HL-60/S4 (cell line): ENCODE data around the gene PTGDS.
"Not testable (repeated sequence)": the region's sequence is repeated elsewhere in the genome, so short reads cannot be mapped to it uniquely, and the experiment has no call there.

Experiments
- in situ Hi-C: fragments of 300-500 bp; cut with MboI; formaldehyde crosslinking; loops from 2 replicates; pipeline ENCODE4 v1.14.3; 2022; ENCODE audit warnings: low sequenced_read_pairs

Gene PTGDS

DNA sequence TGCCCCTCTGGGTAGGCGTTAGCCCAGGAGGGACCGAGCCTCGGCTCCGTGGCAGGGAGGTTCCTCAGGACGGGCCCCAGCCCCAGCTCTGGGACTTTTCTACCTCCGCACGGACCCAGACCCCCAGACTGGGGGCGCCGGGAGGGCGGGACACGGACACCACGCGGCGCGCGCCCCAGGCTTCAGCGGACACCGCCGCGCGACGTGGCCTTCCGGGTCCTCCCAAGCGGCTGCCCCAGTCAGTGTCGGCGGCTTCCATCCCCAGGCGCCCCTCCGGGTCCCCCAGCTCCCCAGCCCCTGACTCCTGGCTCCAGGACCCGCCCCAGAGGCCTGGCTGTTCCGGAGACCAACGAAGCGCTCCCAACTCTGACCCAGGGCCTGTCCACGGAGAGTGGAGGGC is 8.5 kb downstream of the PTGDS start:
- in situ Hi-C loops: no loop called here

DNA sequence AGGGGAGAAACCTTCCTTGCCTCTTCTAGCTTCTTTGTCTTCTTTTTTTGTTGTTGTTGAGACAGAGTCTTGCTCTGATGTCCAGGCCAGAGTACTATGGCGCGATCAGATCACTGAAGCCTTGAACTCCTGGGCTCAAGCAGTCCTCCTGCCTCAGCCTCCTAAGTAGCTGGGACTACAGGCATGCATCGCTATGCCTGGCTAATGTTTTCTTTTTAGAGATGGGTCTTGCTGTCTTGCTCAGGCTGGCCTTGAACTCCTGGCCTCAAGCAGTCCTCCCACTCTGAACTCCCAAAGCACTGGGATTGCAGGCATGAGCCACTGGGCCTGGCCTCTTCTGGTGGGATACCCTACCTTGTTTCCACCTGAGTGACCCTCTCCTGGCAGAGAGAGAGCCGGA is 11.6 kb downstream of the PTGDS start:
- in situ Hi-C loops: no loop called here

DNA sequence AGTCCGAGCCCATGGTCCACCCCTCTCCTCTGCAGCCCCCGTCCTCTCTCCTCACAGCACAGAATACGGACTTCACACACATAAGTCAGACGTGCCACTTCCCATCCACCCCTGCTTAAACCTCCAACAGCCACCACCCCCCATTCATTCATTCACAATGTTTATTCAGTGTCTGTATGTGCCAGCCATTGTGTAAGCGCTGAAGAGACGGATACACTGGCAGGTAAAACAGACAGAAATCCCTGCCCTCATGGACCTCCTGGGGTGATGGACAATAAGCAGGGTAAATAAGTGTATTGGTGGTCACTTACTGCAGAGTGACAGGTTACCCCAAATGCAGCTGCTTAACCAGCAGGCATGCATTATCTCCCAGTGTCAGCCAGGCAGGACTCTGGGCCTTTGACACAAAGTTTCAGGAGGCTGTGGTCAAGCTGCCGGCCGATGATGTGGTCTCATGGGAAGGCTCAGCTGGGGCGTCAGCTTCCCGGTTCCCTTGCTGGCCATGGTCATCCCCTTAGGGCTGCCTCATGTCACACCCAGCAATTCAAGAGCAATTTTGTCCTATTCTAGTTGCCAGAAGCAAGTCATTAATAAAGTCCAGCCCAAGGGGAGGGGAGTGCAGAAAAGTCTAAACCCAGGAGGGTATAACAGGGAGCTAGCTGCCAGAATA is 13.1 kb downstream of the PTGDS start:
- in situ Hi-C loops: no loop called here

DNA sequence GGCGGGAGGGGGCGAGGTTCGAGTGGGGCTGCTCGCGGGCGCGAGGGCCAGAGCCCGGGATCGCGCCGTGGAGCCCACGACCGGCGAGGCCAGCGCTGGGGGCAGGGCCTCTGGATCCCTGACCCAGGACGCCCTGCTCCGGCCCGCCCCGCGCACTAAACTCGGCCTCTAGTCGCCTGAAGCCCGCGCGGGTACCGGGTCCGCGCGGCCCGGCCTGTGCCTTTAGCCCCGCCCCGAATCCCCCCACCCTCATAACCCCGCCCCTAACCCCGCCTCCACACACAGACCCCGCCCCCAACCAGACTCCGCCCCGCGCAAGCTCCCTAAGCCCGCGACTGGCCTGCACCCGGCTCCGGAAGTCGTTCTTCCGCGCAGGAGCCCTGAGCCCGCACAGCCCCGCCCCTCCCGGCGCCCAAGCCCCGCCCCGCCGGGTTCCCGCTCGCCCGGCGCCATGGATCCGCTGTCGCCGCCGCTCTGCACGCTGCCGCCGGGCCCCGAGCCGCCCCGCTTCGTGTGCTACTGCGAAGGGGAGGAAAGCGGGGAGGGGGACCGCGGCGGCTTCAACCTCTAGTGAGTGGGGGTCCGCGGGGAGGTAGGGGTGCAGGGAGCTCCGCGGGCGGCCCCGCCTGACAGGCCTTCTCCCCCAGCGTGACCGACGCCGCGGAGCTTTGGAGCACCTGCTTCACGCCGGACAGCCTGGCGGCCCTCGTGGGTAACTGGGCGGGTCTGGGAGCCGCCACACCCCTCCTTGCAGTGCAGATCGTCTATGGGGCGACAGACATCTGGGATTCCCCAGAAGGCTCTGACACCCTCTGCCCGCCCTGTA is 14.9 kb downstream of the PTGDS start, which contains the start of gene PAXX:
Gene PAXX (plus strand): TSS at position 430 of the 826 bp plus-strand sequence. CDS start 22 bp downstream, at position 452.
- in situ Hi-C loops: no loop called here

DNA sequence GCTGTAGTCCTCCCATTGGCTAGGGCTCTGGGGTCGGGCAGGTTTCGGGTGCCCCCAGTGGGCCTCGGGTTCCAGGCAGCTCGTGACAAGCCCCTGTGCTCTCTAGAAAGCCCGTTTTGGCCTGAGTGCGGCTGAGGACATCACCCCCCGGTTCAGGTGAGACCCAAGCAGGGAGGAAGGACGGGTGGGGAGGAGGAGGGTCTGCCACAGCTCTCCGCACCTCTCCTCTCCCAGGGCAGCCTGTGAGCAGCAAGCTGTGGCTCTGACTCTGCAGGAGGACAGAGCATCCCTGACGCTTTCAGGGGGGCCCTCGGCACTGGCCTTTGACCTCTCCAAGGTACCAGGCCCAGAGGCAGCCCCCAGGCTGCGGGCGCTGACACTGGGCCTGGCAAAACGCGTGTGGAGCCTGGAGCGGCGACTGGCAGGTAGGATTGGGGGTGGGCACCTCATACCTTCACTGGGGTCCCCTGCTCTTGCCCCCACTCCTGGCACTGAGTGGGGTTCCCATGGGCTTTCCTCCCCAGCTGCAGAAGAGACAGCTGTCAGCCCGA is 15.6 kb downstream of the PTGDS start:
- in situ Hi-C loops: no loop called here

DNA sequence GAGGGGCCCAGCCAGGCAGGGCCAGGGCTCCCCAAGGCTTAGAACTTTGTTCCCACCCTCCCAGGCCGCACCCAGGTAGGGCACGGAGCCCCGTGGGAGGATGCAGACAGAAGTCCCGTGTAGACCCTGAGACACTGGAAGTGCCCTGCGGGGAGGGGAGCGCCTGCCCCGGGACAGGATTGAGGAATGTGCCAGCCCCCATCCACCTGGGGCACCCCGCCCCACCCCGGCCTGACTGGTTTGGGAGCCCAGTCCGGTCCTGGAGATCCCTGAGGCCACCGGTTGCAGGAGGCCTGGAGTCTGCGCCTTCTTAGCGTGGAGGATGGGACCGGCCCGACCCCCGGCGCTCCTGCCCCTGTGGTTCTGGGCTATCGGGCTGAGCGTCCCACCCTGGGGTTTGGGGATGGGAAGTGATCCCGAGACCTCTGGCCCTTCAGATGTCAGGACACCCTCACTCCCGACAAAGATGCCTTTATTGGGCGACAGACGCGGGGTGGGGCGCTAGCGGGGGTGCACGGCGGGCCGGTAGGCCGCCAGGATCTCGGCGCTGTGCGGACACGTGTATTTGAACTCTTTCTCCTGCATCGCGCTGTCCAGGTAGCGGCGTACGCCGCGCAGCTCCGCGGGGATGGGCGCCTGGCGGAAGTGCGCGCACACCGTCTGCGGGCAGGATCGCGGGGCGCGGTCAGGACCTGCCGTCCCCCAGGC is 17.0 kb downstream of the PTGDS start:
- in situ Hi-C loops: no loop called here

DNA sequence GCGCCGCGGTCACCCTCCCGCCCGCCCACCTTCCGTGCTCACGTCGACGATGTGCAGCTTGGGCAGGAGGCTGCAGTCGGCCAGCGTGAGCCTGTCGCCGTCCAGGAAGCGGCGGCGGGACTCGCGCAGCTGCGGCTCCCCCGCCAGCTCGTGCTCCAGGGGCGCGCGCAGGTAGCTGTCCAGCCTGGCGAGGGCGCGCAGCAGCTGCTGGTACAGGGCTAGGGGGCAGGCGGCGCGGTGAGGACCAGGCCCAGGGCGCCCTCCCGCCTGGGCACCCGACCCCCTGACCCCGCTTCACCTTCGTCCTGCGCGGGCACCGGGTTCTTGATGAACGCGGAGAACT is 17.6 kb downstream of the PTGDS start:
- in situ Hi-C loops: no loop called here

DNA sequence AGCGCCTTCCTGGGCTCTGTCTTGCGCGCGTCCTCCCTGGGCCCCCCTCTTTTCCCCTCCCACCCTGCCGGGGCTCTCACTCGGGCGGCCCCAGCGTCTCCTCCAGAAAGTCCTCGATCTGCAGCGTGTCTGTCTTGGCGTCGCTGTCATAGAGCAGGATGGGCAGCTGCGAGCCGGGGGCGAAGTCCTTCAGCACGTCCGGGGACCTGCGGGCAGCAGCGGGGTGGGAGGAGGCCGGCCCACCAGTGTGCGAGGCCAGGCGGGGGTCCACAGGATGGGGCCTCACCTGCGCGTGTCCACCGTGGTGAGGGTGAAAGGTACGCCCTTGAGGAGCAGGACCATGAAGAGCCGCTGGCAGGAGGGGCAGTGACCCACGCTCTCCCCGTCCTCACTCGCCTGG is 18.1 kb downstream of the PTGDS start:
- in situ Hi-C loops: no loop called here

DNA sequence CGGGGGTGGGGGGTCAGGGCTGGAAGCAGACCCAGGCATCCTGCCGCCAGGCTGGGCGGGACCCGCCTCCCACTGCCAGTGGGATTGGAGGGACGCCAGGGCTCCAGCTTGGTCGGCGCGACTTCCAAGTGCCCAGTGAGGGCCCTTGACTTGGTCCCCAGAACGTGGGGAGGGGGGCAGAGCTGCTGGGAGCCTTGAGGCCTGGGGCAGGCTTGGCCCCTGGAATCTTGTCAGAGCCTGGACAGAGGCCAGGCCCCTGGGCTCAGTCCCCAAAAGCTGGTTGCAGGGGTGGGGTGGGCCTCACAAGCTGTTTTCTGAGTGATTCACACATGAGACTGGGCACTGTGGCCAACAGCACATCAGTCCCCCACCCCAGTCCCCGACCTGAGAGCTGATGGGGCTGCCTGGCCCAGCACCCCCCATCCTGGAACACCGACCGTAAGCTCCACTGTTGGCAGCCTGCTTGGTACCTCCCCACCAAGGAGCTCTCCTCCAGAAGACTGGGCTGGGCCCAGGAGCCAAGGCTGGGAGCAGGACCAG is 18.5 kb downstream of the PTGDS start:
- in situ Hi-C loops: no loop called here

DNA sequence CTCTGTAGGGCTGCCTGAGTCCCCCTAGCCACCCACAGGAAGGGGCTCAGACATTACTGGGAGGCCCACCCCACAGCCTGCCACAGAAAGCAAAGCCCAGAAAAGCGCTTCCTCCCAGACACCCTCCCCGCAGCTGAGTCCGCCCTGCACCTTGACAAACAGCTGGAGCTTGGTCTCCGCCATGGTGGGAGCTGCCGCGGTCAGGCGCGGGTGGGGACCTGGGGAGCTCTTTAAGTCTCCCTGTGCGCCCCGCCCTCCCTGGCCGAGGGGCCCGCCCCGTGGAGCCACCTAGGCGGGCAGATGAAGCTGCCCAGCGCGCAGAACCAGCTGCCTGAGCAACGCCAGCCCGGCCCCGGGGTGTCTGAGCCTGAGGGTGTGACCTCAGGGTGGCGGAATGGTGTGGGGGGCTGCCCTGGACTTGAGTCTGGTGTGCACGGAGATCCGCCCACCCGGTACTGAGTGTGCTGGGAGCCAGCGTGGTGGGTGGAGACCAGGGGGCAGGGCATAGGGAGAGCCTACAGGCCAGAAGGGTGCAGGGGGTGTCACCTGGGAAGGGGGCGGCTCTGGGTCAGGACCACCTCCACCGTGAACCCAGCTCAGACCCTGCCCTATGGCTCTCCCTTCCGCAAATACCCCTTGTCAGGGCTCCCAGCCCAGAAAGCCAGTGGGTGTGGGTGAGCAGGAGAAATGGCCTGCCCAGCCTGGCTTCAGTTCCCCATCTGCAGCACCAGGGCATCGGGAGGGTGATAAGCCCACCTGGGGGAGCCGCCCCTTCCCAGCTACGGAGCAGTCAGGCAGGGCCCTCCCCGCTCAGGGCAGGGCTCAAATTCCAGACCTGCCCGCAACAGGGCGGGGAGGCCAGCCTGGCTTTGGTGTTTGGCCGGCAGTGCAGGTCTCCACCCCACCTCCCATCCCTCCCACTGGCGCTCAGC is 19.3 kb downstream of the PTGDS start, which contains the start of gene CLIC3:
Gene CLIC3 (minus strand): TSS at position 208 of the 932 bp plus-strand sequence. CDS start 25 bp downstream, at position 183.
- in situ Hi-C loops: no loop called here

DNA sequence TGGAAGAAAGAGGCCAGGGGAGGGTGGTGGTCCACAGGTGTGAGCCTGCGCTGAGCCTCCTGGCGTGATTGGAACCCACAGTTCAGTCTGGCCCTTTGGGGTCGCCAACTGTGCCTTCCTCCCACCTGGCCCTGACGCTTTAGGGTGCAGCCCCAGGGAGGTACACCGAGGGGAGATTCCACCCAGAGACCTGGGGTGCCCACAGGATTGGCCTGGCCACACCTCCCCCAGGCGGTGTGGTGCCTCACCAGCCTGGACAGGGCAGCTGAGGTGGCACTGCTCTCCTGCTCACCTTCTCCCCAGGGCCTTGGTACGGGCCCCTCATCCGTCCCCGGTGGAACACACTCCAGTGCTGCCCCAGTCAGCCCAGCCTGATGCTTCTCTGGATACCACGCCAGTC is 20.1 kb downstream of the PTGDS start:
- in situ Hi-C loops: no loop called here

DNA sequence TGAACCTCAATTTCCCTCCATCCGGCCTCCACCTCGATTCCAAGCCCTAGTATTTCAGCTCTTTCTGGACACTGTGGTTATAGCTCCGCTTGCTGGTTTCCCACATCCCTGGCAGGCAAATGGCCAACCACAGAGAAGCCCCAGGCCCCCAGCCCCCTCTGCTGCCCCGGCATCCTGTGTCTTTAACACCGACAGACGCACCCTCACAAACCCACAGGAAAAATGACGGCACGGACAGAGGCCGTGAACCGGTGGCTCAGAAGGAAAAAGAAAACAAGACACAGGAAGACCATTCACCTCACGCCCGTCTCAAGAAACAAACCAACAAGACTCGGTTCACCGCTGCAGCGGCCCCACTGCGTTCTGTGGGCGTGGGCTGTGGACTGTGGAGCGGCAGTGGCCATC is 20.5 kb downstream of the PTGDS start:
- in situ Hi-C loops: no loop called here

DNA sequence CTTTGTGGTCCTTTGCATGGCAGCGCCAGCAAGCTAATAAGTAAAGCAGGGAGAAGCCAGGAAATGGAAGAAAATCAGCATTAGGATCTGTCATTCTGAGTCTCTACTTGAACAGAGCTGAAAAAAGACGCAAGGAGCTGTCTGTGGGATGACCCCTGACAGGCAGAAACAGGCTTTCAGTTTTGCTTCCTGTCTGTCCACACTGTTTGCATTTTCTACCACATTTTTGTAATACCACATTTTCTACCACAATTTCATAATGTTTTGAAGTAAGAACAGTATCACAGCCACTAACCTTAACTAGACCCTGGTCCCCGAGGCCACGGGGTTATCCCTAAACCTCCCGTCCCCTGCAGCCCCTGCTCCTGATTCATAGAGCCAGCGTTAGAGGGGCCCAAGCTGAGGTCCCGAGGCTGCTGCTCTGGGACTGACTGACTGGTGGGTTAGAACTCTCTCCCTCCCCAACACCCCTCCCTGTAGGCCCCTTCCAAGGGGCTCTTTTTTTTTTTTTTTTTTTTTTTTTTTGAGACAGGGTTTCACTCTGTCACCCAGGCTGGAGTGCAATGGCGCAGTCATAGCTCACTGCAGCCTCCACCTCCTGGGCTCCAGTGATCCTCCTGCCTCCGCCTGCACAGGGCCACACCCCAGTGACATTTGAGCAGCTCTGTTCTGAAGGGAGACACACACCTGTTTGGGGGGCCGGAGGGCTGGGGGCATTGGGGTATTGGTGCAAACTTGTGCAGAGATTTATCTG is 23.1 kb downstream of the PTGDS start:
- in situ Hi-C loops: no loop called here

DNA sequence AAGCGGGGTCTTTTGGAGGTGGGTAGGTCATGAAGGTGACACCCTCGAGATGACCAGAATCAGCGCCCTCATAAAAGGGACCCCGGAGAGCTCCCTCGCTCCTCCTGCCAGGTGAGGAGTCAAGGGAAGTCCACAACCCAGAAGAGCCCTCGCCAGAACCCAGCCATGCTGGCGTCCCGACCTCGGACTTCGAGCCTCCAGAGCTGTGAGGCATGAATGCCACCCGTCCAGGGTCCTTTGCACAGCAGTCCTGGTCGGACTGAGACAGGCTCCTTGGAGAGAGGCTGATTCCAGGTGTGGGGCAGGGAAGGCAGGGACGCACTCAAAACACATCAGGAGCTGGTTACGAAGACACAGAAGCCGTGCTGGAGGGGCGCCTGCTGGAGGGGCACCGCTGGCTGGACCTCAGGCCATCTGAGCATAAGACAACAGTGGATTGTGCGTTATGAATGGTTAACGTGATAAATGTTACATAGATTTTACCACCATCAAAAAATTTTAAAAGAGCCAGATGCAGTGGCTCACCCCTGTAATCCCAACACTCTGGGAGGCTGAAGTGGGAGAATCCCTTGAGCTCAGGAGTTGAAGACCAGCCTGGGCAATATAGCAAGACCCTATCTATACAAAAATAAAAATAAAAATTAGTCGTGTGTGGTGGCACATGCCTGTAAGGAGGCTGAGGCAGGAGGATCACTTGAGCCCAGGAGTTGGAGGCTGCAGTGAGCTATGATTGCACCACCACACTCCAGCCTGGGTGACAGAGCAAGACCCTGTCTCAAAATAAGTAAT is 24.7 kb downstream of the PTGDS start:
- in situ Hi-C loops: no loop called here

DNA sequence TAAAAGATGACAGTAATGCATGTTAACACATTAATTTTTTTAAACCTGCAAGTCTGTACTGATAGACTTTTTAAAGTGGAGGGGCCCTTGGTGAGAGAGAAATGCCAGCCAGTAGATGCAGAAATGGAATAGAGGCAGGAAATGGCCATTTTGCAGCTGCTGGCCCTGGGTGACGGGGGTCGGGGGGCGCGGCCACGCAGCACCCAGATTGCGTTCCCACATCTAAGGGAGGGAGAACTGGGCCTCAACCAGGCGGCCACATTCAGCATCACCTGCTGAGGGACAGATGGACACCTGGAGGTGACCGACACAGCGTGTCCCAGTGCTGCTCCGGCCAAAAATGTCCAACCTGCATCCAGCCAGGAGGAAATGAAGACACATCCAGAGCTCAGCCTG is 25.3 kb downstream of the PTGDS start:
- in situ Hi-C loops: no loop called here

DNA sequence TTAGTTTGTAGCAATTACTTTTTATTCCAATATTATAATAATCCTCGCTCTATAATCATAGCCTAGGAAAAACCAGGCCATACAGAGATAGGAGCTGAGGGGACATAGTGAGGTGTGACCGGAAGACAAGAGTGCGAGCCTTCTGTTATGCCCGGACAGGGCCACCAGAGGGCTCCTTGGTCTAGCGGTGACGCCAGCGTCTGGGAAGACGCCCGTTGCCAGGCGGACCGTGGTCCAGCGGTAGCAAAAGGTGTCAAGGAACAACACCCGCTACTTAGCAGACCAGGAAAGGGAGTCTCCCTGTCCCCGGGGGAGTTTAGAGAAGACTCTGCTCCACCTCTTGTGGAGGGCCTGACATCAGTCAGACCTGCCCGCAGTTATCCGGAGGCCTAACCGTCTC is 27.0 kb downstream of the PTGDS start:
- in situ Hi-C loops: not testable (repeated sequence)

DNA sequence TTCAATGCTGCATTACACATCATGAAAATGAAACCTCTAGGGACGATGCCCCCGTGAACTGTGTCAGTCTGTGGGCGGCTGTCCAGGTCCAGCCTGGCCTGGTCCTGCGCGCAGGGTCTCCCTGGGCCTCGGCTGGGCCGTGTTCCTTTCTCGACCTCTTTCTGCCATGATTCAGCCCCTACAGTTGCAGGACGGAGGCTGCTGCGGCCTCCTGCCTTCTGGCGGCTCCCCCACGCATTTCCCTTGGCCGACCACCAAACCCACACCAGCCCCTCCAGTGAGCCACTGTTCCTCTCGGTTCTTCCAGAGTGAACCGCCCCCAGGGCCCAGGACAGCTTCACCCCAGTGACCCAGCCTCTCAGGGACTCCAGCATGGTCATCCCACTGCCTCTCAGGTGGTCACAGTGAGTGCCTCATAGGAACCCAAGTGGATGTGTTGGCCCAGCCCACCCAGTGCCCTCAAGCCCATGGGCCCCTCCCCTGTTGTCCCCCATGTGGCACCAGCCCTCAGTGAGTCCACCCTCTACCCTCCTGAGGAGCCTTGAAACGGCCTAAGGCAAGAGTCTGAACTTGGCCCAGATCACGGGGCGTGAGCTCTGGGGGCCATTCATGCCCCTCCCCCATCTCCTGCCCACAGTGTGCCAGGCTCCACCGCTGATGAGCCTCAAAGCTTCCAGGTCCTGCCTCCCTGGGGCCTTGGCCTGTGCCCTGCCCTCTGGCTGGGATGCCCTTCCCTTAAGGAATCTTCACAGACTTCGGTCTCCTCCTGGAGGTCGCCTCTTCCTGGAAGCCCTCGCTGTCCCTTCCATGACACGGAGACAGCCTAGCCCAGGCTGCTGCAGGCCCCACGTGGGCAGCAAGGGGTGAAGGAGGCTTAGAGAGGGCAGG is 29.1 kb downstream of the PTGDS start:
- in situ Hi-C loops: no loop called here
